Choroid plexus epithelial cell (primary cell): ENCODE measurements around the gene MYH11.
A peak's percentile ranks its signal among the peaks of the same experiment; 100 is the strongest.
"Not testable (repeated sequence)": the region's sequence is repeated elsewhere in the genome, so short reads cannot be mapped to it uniquely, and the experiment has no call there.

Experiments
- DNase-seq: peaks from one replicate; pipeline ENCODE4 v3.0.0-alpha.2; 2010; ENCODE audit warnings: low read depth
- H3K4me3 ChIP-seq: 2 replicates; pipeline ENCODE4 v1.5.1; 2011; ENCODE audit warnings: low read depth, mild to moderate bottlenecking, control low read depth, low read length, moderate library complexity
- CTCF ChIP-seq: conservative IDR thresholded peaks from 2 replicates; pipeline ENCODE4 v1.5.1; 2011; ENCODE audit warnings: low read depth, mild to moderate bottlenecking, control low read depth, inconsistent platforms, low read length, moderate library complexity

The MYH11 gene

GRCh38 chr16:15703029-15703736 lies 153.6 kb downstream of the MYH11 start:
- no peak overlapping the region for H3K4me3 ChIP-seq
- peak; percentile 25 for DNase-seq
- no peak for TF ChIP-seq CTCF

GRCh38 chr16:15701975-15702970 lies 154.6 kb downstream of the MYH11 start:
- no peak for TF ChIP-seq CTCF
- DNase-seq: peak; percentile 78
- no peak overlapping the region for H3K4me3 ChIP-seq

- no peak for DNase-seq
- no peak for TF ChIP-seq CTCF
- H3K4me3 ChIP-seq: no peak overlapping the region
These were observed 155.5 kb downstream of the MYH11 start for GRCh38 chr16:15701367-15701766.

- DNase-seq: no peak
- no peak overlapping the region for H3K4me3 ChIP-seq
- no peak for TF ChIP-seq CTCF
These were observed 157.0 kb downstream of the MYH11 start for GRCh38 chr16:15699819-15700218.

GRCh38 chr16:15694499-15694898 lies 162.3 kb downstream of the MYH11 start:
- no peak for DNase-seq
- H3K4me3 ChIP-seq: no peak overlapping the region
- TF ChIP-seq CTCF: no peak

- not testable (repeated sequence) for H3K4me3 ChIP-seq, DNase-seq
These were observed 164.3 kb downstream of the MYH11 start for GRCh38 chr16:15692508-15692907.

GRCh38 chr16:15691046-15691445 lies 165.8 kb downstream of the MYH11 start:
- DNase-seq: no peak
- H3K4me3 ChIP-seq: no peak overlapping the region
- no peak for TF ChIP-seq CTCF
